HCT116 (cell line): ENCODE measurements around the gene ASCC1.

Experiments
- EGR1 ChIP-seq: IDR thresholded peaks from 2 replicates; pipeline ENCODE4 v1.6.1; 2012; ENCODE audit warnings: low read depth
- ELF1 ChIP-seq: IDR thresholded peaks from 2 replicates; pipeline ENCODE4 v1.6.1; 2012; ENCODE audit warnings: low read depth, borderline replicate concordance
- EZH2phosphoT487 ChIP-seq: fragments of 200-600 bp; IDR thresholded peaks from 2 replicates; pipeline ENCODE4 v1.6.1; 2018; ENCODE audit warnings: antibody characterized with exemption, borderline replicate concordance
- JUND ChIP-seq: IDR thresholded peaks from 2 replicates; pipeline ENCODE4 v1.6.1; 2012
- RAD21 ChIP-seq: IDR thresholded peaks from 2 replicates; pipeline ENCODE4 v1.6.1; 2012; ENCODE audit warnings: low read depth, mild to moderate bottlenecking
- TF ChIP-seq, protein P1 (sequence below): IDR thresholded peaks from 2 replicates; pipeline ENCODE4 v1.6.1; 2012
- TF ChIP-seq, protein P2 (sequence below), 3 experiments: fragments of 200-600 bp in 1 of 3; sonication (generic) in 1 of 3; IDR thresholded peaks in 2 of 3; conservative IDR thresholded peaks in 1 of 3; 2 replicates each; pipeline ENCODE4 v1.5.1; 2012 to 2017; ENCODE audit warnings: low read depth in 2 of 3, low read length in 2 of 3, antibody characterized with exemption in 1 of 3, borderline replicate concordance in 1 of 3, control low read depth in 1 of 3, mild to moderate bottlenecking in 1 of 3, mixed read lengths in 1 of 3, mixed run types in 1 of 3, moderate library complexity in 1 of 3; ENCODE audit not compliant: insufficient read depth in 1 of 3

GRCh38 chr10:72058347-72058898 lies 157.7 kb downstream of the ASCC1 start:
- no peak for TF ChIP-seq ELF1
- TF ChIP-seq, protein P1, sequence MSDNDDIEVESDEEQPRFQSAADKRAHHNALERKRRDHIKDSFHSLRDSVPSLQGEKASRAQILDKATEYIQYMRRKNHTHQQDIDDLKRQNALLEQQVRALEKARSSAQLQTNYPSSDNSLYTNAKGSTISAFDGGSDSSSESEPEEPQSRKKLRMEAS, result no peak
- no peak for TF ChIP-seq EGR1
- TF ChIP-seq, protein P2, sequence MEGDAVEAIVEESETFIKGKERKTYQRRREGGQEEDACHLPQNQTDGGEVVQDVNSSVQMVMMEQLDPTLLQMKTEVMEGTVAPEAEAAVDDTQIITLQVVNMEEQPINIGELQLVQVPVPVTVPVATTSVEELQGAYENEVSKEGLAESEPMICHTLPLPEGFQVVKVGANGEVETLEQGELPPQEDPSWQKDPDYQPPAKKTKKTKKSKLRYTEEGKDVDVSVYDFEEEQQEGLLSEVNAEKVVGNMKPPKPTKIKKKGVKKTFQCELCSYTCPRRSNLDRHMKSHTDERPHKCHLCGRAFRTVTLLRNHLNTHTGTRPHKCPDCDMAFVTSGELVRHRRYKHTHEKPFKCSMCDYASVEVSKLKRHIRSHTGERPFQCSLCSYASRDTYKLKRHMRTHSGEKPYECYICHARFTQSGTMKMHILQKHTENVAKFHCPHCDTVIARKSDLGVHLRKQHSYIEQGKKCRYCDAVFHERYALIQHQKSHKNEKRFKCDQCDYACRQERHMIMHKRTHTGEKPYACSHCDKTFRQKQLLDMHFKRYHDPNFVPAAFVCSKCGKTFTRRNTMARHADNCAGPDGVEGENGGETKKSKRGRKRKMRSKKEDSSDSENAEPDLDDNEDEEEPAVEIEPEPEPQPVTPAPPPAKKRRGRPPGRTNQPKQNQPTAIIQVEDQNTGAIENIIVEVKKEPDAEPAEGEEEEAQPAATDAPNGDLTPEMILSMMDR (IDR thresholded peaks at IDR 0.05 in 2 of 3, conservative IDR thresholded peaks at IDR 0.05 in 1 of 3; ENCODE audit: borderline replicate concordance in 1 of 3, insufficient read depth in 1 of 3, low read depth in 2 of 3, low read length in 2 of 3), result no peak
- TF ChIP-seq RAD21, result no peak
- no peak for TF ChIP-seq JUND
- TF ChIP-seq EZH2phosphoT487, result no peak
